ENCODE data around the gene STAB2. TPM values are rescaled to one million over a fixed set of nuclear protein-coding genes. Genes with fewer than 3 reads are reported as not detected.

STAB2 gene
- total RNA-seq, 1 donor from 2014 or later, result 7.8 TPM

Small RNA genes within 50 kb of the gene (small RNA-seq; reads per million reads assigned to genes)
- gene RF00096, result not detected

Other genes with a start within 250 kb of the STAB2 start
- 1.0 TPM for gene C12orf42, start 91.3 kb upstream of the STAB2 start, total RNA-seq

All from skeletal muscle tissue (tissue), 2 donors.